GM21526 (cell line): ENCODE measurements around the gene CHRNB4.
"Not testable (repeated sequence)": the region's sequence is repeated elsewhere in the genome, so short reads cannot be mapped to it uniquely, and the experiment has no call there.

Experiments
- ATAC-seq: cut with Tn5 transposase; IDR thresholded peaks from one replicate; pipeline ENCODE4 v1.9.1; 2021; ENCODE audit warnings: moderate library complexity; ENCODE audit not compliant: unreplicated experiment, low FRiP score

CHRNB4 gene, protein sequence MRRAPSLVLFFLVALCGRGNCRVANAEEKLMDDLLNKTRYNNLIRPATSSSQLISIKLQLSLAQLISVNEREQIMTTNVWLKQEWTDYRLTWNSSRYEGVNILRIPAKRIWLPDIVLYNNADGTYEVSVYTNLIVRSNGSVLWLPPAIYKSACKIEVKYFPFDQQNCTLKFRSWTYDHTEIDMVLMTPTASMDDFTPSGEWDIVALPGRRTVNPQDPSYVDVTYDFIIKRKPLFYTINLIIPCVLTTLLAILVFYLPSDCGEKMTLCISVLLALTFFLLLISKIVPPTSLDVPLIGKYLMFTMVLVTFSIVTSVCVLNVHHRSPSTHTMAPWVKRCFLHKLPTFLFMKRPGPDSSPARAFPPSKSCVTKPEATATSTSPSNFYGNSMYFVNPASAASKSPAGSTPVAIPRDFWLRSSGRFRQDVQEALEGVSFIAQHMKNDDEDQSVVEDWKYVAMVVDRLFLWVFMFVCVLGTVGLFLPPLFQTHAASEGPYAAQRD

DNA sequence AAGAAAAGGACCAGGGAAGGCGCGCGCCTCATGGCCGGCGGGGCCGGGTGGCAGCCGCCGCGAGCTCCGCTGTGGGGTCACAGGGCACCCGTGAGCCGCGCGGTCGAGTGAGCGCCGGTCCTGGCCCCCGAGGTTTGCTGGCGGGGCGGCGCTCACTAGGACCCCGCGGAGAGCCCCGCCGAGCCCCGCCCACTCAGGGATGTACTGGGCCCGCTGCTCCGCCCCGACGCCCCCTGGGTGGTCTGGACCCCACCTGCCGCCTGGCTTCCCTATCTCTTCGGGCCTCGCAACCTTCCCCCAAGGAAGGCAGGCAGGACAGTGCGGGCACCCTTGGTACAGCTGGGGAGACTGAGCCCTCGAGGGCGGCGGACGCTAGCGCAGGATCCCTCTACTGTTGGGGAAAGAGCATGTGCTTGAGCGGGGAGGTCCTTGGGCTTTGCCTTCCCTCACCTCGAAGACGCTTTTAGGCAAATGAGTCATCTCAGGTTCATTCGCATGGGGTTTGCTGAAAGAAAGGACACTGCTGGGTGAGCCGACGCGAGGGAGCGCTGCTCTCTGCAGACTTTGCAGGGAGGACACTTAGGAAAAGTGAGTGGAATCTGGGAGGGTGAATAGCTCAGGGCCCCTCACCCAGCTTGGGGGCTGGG lies at the start of gene CHRNB4:
Gene CHRNB4 (minus strand): TSS at position 109 of the 647 bp plus-strand sequence. CDS start 77 bp downstream, at position 32.
- no peak for ATAC-seq

DNA sequence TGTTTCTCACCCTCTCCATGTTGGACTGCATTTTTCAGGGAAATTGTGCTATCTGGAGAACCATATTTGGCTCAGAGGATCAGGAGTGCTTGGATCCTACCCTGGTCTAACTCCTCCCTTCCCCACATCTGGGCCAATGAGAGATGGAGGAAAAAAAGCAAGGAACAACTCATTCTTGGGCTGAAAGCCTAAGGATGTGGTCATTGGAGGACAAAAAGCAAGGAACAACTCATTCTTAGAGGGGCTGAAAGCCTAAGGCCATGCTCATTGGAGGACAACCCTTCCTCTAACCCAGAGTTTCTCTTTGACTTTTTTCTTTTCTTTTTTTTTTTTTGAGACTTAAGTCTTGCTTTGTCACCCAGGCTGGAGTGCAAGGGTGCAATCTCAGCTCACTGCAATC lies 48.6 kb upstream of the CHRNB4 start:
- no peak for ATAC-seq

DNA sequence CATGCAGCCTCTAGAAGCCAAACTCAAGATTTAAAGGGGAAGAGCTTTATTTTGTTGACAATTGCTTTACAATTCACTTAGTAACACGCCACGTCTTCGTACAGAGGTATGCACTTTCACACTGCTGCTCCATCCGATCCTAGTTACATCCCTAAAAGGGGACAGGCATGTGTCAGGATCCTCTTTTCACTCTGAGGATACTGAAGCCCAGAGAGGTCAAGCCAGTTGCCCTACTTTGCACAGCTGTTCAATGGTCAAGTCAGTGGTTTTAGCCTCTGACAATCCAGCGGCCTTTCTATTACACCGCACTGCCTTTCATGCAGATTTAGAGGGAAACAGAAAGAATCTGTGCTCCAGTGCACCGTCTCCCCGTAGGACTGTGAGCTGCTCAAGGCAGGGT lies 44.9 kb upstream of the CHRNB4 start:
- ATAC-seq: no peak

DNA sequence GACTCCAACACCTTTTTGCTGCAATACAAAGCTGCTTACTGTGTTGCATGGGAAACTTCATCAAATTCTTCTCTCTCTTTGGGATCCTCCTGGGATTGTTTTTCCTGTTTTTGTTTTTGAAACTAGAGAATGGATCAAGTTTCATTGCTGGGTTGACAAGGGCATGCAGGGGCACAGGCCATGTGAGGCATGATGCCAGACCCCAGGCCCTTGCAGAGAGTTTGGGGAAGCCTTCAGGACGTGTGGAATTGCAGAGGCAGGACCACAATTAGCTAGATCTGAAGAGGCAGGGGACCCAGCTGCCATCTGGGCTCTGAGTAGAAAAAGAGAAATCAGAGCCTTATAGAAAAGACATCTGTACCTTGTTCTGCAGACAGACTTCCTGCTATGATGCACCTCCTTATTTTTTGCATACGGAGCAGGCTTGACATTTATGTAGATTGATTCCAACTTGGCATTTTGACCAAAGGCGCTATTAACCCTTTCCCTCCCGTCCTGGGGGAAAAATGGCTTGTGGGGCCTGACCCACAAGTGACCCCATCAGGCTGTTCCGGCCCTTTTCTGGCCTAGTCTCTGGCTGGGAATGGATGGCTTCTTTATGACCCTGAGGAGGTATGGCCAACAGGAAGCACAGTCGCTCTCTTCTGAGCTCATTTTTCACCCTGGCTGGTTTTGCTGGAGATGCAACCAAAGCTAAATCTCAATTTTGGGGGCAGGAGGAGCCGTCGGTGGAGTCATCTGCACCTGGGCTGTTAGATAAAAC lies 44.3 kb upstream of the CHRNB4 start:
- ATAC-seq: no peak

DNA sequence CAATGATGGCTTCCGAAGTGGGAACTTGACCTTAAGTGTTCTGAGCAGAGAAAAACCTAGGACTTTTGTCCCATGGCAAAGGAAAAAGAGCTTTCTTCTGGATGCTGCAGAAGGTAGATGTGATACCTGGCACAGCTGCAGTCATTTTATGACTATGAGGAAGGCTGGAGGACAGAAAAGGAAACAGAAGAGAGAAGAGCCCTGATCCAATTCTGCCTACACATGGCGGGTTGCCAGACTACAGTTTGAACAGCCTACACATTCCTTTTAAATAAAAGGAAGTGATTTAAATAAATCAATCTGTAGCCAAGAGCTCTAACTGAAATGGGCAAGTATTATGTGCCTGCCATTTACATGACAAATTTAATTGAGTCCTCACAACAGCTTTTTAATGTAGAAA lies 43.6 kb upstream of the CHRNB4 start:
- ATAC-seq: no peak

DNA sequence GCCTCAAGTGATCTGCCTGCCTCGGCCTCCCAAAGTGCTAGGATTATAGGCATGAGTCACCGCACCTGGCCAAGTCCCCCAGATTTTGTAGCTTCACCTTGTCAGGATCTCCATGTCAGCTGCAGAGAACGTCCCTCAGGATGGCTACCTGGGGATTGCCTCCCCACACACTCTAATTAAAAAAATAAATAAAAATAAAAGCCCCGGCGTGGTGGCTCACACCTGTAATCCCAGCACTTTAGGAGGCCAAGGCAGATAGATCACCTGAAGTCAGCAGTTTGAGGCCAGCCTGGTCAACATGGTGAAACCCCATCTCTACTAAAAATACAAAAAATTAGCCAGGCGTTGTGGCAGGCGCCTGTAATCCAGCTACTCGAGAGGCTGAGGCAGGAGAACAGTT lies 42.6 kb upstream of the CHRNB4 start:
- not testable (repeated sequence) for ATAC-seq

DNA sequence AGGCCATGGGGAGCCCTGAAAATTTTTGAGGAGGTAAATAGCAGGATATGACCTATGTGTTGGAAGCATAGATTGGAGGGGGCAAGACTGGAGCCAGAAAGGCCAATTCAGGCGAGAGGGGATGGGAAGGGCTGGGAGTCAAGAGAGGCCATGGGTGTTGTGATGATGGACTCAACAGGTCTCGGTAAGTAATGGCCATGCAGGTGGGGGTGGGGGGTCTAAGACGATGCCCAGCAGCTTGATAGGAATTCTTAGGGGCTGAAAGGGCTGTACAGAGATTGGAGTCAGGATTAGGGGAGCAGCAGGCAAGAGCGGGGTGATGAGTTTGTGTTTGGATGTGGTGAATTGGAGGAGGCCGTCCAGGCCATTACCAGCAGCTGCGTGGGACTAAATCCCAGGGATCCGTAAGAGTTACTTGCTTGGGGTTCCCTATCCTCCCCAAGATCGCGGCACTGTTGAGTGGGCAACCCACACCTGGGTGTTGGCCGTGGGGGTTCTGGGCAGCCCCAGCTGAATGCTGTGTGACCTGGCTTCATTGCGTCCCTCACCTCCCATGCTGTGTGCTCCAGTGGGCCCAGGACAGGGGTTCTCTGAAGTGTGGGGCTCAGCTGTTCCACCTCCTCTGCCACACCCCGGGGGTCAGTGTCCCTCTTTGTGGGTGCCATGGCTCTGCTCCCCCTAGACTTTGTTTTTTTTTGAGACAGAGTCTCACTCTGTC lies 41.8 kb upstream of the CHRNB4 start:
- ATAC-seq: no peak

DNA sequence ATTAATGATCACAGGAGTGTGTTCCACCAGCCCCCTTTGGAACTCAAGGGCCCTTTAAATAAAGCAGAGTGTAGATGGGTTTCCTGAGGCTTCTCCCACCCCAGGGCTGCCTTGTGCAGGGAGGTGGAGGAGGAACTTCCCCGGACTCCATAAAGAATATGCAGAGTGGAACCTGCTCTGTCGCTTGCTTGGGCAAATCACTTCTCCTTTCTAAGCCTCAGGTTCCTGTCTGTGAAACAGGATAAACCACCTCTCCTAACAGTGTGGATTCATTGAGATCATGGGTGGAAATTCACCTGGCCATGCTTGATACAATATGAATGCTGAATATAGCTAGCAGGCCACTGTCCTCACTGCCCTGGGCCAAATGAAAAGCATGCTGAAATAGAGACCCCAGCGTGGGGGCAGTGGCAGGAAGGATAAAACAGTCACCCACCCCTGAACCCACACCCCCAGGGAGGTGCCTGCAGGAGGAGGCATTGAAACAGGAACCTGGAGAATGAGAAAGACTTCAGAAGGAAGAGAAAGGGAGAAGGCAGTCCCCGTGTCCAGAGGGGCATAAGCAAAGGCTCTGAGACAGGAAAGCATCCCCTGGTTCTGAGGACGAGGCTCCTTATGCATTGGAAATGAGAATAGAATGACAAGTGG lies 41.1 kb upstream of the CHRNB4 start:
- no peak for ATAC-seq

DNA sequence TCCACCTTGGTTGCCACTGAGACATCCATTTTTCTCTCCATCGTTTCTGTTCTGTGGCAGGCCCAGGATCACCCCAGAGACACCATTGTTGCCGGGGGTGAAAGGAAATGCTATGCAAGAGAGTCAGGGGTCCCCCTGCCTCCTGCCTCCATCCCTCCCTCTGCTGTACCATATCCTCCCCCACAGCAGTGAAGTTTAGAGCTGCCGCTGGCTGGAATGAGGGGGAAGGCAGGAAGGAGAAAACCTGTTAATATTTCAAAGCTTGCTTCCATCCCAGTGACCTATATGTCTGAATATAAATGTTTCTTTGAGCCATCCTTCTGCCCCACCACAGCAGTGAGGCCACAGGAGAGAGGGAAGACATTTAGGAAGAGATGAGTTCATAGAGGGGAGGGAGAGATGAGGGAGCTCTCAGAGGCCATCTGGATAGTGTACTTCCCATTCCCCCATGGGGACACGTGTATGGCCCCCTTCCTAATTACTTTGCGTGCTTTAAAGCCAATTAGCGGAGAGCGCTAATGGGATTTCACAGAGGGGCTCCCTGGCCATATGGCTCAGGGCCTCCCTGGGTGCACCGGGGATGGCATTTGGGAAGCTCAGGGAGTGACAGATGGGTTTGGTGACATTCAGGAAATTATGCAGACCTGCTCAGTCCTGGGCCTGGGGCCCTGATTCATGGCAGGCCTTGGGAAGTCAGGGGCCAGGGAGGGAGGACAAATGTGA lies 40.4 kb upstream of the CHRNB4 start:
- no peak for ATAC-seq

DNA sequence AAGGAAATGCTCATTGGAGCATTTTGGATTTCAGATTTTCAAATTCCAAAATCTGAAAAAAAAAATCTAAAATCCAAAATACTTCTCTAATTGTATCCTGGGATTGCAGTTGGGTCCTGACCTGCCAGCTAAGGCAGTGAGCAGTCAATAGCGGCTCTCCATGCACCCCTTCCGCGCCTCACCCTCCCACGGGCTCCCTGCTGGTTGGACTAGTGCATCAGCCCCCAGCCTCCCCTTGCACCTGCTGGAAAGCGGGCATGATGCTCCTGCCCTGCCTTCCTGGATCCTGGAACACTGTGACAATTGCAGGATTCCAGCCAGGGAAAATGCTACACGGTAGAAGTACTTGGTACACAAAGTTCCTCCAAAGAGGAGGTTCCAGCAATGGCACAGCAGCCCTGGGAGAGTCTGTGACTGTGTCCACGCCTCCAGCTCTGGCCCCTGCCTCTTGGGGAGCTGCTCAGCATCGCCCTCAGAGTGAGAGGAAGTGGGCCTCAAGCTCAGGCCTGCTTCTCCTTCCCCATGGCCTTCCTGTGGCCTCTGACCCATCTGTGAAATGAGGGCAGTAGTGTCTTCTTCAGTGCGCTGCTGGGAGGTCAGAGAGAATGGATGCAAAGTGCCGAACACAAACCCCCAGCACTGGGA lies 39.5 kb upstream of the CHRNB4 start:
- ATAC-seq: no peak

DNA sequence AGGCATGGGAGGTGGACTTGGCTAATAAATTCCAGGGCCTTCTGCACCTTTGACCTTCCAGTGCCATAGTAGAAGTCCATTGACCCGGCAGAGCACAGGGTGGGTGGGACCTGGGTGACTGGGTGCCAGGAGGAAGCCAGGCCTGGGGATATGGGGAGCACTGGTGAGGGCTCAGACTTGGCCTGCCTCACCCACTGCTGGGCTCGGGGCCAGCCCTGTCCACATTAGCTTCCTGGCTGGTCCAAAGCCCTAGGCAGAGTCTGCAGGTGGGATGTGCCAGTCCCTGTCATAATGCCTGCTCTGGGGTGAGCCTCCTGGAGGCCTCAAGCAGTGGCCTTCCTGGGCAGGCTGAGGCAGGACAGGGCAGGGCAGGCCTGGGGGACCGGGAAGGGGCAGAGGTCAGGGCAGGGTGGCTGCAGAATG lies 38.1 kb upstream of the CHRNB4 start:
- ATAC-seq: no peak

DNA sequence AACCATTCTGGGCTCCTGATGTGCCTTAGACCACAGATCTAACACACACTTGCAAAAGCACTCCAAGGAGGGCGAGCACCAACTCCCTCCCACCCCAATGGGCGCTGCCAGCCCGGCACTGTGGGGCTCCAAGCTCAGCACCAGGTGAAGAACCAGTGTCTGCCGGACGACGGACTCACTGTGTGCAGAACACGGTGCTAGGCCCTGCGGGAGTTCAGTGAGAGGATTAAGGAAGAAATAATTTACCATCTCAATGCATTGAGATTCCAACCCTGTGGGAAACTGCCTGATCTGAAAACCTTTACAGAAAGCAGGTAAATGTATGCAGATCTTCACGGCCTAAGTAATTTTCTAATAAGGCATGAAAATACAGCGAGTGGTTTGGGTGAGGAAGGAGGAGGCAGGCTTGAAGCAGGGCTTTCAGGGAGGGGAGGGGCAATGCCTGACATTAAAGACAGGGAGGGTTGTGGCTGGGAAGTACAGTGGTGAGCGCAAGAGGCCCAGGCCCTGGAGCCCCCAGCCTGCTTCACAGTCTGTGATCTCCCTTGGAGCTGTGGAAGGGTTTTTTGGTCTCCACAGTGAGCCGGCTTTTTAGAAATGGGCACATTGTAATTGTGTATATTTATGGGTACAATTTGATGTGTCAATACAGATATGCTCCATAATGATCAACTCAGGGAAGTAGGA lies 35.6 kb upstream of the CHRNB4 start:
- no peak for ATAC-seq

DNA sequence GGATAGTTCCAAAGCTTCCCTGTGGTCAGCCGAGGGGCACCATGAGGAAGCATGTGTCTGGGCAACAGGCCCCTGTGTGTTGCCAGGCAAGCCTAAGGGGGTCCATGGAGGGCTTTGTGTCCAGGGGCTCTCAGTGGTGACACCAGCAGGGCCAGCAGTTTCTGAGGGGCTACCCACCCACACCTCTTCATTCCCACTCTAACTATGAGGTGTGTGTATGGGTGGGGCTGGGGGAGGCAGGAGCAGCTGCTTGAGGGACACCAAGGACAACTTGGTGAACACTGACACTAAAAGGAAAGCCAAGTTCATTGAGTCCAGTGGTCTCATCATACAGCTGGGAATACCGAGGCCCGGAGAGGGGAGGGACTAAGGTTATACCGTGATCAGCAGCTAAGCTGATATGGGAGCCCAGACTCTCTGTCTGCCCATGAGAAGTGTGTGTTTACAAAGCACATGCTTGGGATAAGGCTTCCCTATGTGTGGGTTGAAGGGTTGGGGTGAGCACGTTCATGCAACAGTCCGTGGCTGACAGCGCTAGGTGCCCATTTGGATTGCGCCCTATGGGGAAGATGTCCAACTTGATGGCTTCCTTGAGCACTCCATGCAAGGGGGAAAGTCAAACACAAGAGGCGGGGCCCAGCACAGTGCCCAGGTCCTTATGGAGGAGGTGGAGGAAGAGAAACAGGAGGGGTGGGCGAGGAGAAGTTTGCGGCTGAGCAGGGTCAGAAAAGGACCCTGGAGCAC lies 34.8 kb upstream of the CHRNB4 start:
- no peak for ATAC-seq

DNA sequence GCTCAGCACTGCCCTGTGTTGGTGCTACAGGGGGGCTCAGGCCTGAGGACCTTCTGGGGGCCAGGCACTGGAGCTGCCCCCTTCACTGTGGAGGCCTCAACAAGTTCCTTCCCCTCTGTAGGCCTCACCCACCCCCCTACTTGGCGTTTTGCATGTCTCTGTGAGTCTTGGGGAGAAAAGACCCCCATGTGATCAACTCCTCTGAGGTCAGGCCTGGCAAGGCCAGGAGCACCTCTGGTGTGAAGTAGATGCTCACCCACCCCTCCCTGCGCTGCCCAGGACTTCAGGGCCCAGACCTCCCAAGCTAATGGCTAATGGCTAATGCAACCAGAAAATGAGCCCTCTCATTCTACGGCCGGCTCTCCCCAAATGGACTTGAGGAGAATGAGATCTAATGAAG lies 34.2 kb upstream of the CHRNB4 start:
- ATAC-seq: no peak

DNA sequence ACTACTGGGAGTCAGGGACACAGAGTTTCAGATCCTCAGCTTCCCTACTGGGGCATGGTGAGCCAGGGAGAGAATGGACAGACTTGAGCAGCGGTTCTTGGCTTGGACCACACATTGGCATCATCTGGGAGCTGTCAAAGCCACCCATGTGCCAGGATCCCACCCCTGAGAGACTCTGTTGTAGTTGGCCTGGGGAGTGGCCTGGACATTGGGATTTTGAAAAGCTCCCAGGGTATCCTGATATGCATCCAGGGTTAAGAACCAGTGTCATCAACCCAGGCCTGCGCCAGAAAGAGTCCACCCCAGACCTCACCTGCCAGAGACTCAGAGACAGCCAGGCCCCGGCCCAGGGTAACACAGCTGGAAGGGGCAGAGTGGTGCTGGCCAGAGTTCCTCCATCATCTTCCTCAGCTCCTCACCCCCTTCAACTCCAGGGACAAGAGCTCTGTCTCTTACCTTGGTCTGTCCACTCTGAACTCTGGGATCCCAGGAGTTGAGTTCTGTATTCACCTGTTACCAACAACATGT lies 33.0 kb upstream of the CHRNB4 start:
- no peak for ATAC-seq

DNA sequence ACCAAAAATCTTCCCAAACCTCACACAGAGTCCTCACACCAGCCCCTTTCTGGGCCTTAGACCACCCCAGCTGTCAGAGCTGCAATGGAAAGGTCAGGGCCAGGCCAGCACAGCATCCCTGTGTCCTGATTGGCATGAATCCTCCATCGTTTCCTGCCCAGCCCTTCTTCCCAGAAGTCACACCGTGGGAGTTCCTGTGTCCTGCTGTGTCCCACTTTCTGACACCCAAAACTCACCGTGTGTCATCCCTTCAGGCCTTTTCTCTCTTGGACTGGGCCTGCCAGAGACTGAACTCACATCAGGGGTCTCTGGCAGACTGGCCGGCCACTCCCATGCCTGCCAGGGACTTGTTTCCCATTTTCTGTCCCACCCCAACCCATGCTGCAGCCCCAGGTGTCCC lies 32.5 kb upstream of the CHRNB4 start:
- ATAC-seq: no peak

DNA sequence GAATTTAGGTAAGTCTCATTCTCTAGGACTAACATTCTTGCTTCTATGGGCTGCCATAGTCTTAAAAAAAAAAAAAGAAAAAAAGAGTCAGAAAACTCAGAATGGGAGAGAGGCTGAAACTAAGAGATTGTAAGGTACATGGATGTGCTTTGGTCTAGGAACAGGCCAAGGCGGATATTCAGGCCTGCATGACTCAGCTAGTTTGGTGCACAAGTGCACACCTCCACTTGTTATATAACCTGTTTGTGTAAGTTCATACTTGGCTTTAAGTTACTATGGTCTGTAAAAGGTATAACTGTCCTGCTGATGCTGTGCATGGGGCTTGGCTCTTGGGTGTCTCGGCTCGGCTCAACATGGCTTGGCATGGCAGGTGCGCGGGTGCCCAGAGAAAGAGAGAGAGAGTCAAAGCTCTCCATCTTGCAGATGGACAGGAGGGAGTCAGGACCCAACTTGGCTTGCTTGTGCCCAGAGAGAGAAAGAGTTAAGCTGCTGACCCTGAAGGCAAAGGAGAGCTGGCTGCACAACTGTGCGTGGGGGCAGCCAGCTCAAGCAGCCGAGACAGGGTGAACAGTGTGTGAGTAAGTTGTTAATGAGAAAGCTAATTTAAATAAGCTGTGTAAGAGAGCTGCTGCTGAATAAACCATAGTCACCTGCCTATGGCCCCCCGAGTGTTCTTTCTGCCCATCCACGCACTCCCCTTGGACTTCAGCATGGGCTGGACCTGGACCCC lies 31.4 kb upstream of the CHRNB4 start:
- no peak for ATAC-seq
